Embryonic facial prominence (tissue), 1 donor: Measurements from ENCODE around the gene MNX1.

Experiments used
- DNase-seq: peaks from one replicate; pipeline ENCODE4 v3.0.0-alpha.2; 2016; ENCODE audit errors: extremely low spot score

MNX1 gene

GRCh38 chr7:157010588-157011332, at the start of gene MNX1:
Gene MNX1, minus strand, starts transcription at chr7:157010663. Its CDS starts 313 bp downstream, at chr7:157010350.
- DNase-seq: no peak

- DNase-seq: no peak
These were observed 49.1 kb upstream of the MNX1 start for GRCh38 chr7:157059534-157059933.

- DNase-seq: no peak
These were observed 48.2 kb upstream of the MNX1 start for GRCh38 chr7:157058701-157059100.

GRCh38 chr7:157058068-157058467, 47.6 kb upstream of the MNX1 start:
- DNase-seq: no peak

GRCh38 chr7:157056957-157057902, 46.8 kb upstream of the MNX1 start:
- no peak for DNase-seq

- DNase-seq: no peak
These were observed 45.8 kb upstream of the MNX1 start for GRCh38 chr7:157056246-157056645.

GRCh38 chr7:157054927-157055326, 44.5 kb upstream of the MNX1 start:
- no peak for DNase-seq

GRCh38 chr7:157053118-157053517, 42.7 kb upstream of the MNX1 start:
- no peak for DNase-seq

- no peak for DNase-seq
These were observed 36.7 kb upstream of the MNX1 start for GRCh38 chr7:157047148-157047547.

- DNase-seq: no peak
These were observed 36.2 kb upstream of the MNX1 start for GRCh38 chr7:157046681-157047080.

GRCh38 chr7:157044943-157045660, 34.6 kb upstream of the MNX1 start:
- DNase-seq: no peak

- DNase-seq: no peak
These were observed 33.8 kb upstream of the MNX1 start for GRCh38 chr7:157044147-157044687.

GRCh38 chr7:157043745-157044144, 33.3 kb upstream of the MNX1 start:
- DNase-seq: no peak

GRCh38 chr7:157041514-157042277, 31.2 kb upstream of the MNX1 start:
- DNase-seq: no peak

GRCh38 chr7:157041004-157041403, 30.5 kb upstream of the MNX1 start:
- DNase-seq: no peak

GRCh38 chr7:157037635-157038034, 27.2 kb upstream of the MNX1 start:
- no peak for DNase-seq

GRCh38 chr7:157037028-157037427, 26.6 kb upstream of the MNX1 start:
- DNase-seq: no peak

- no peak for DNase-seq
These were observed 25.5 kb upstream of the MNX1 start for GRCh38 chr7:157035979-157036378.

GRCh38 chr7:157035302-157035701, 24.8 kb upstream of the MNX1 start:
- no peak for DNase-seq

GRCh38 chr7:157033483-157034473, 23.3 kb upstream of the MNX1 start:
- DNase-seq: no peak
